Raji (cell line): ENCODE measurements around the gene CDC26.

Experiments
- POLR2A ChIP-seq: IDR thresholded peaks from 2 replicates; pipeline ENCODE4 v1.6.1; 2011; ENCODE audit warnings: low read depth, low read length, control low read depth; ENCODE audit not compliant: insufficient read depth

Gene CDC26

DNA sequence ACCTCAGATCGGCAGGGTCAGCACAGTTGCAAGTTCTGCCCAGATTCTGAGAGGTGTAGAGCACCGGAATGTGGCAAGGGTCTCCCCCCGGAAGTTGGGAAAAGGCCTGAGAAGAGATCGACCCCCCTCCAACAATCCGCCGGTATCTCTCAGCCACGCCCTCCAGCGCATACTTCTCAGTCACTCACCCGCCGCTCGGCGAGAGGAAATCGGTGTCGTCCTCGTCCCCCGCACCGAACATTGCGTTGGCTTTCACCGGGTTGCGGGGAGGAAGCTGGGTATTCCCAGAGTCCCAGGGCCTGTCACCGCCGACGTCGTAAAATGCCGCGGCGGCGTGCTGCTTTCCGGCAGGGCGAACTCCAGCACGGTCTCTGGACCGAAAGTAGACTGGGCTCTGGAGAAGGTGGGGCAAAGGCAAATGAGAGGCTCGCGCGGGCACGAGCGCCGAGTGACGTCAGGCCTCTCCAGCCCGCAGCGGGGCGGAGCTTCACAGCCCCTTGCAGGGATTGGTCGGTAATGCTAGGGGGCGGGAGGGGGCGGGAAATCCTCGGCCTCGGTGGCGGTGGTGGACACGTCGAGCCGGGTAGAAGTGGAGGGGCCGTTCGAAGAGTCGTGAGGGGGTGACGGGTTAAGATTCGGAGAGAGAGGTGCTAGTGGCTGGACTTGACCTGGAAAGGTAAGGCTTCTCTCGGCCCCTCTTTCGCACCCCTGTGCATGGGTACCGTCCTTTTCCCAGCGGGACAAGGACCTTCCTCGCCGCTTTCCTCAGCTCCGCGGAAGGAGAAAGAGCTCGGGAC, 54.2 kb downstream of the CDC26 start, which contains the start of the genes FKBP15 and SLC31A1:
FKBP15 (minus strand) TSS at position 275 of the 797 bp plus-strand sequence; CDS start at position 241, 34 bp downstream.
SLC31A1 (plus strand) TSS at position 542 of the 797 bp plus-strand sequence. CDS start 34,605 bp downstream, outside the sequence.
- peak; percentile 86 for TF ChIP-seq POLR2A

GRCh38 chr9:113220467-113221002, 54.8 kb downstream of the CDC26 start:
- no peak for TF ChIP-seq POLR2A

- 0 out of 2 replicates have a peak, but pooled peaks have one; percentile 11 for TF ChIP-seq POLR2A
Observed at GRCh38 chr9:113219969-113220368, 55.4 kb downstream of the CDC26 start.

DNA sequence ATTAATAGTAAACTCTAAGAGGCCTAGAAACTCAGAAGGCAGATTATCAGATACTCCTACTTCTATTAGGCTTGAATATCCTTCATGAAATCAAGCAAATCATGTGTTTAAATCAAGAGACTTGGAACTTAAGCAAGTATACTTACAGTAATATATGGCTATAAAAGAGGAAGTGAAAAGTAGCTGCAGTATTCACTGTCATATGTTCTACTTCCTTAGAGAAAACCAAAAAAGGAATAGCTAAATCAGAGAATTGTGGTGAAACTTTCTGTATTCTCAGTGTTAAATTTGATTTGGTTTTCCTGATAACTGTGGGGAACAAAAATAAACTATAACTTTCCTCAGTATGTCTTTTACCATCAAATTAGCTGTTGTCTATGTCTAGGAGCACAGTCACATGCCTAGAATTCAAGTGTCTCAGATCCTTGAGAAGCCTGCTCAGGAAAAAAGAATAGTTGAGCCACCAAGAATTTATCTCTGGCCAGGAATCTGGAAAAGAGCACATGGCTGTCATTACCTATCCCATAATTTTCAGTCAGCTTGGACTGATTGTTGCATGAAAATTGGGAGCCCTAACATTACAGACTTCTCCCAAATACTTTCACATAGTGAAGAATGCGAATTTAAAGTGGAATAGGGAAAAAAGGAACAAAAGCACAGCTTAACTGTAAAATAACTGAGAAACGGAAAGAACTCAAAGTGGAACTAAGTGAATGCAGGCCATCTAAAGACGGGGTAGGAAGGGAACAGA, 56.0 kb downstream of the CDC26 start:
- TF ChIP-seq POLR2A: no peak
